Hepatocyte (in vitro differentiated cells): ENCODE measurements around the gene ARL13B.

Source experiments
- CTCF ChIP-seq: fragments of 200-600 bp; sonication (generic); IDR thresholded peaks from 2 replicates; pipeline ENCODE4 v1.5.1; 2016; ENCODE audit warnings: antibody characterized with exemption, mild to moderate bottlenecking; ENCODE audit not compliant: poor library complexity
- EZH2 ChIP-seq: fragments of 200-600 bp; sonication (generic); IDR thresholded peaks from 2 replicates; pipeline ENCODE4 v1.6.1; 2016; ENCODE audit warnings: antibody characterized with exemption, mild to moderate bottlenecking, borderline replicate concordance
- EZH2phosphoT487 ChIP-seq: fragments of 200-600 bp; sonication (generic); IDR thresholded peaks from one replicate; pipeline ENCODE4 v1.6.1; 2018; ENCODE audit warnings: antibody characterized with exemption, mild to moderate bottlenecking, low read depth, moderate library complexity; ENCODE audit not compliant: unreplicated experiment, severe bottlenecking

GRCh38 chr3:94008253-94008652 lies 28.3 kb downstream of the ARL13B start:
- TF ChIP-seq CTCF (no peak), EZH2 (no peak), EZH2phosphoT487 (no peak)
